Lung (tissue), 12 donors: ENCODE results near the gene B4GALNT2. TPM values are rescaled to one million over a fixed set of nuclear protein-coding genes. Genes with fewer than 3 reads are reported as not detected.
A peak's percentile ranks its signal among the peaks of the same experiment; 100 is the strongest.

ENCODE experiments used
- ATAC-seq: fragments of 200-7000 bp; cut with Tn5 transposase; one replicate; pipeline ENCODE4 v1.9.1; 2020; ENCODE audit warnings: moderate number of reproducible peaks; ENCODE audit not compliant: insufficient read depth, low FRiP score
- DNase-seq, 3 donors: peaks; one replicate each; pipeline ENCODE4 v3.0.0-alpha.2; 2013 to 2017
- H3K27ac ChIP-seq, 2 donors: one replicate each; pipeline ENCODE4 v1.5.1; 2013; ENCODE audit warnings: mild to moderate bottlenecking in 2 of 2, moderate library complexity in 2 of 2, control low read depth in 1 of 2, inconsistent platforms in 1 of 2, low read depth in 1 of 2, low read length in 1 of 2
- H3K27me3 ChIP-seq, 3 donors: one replicate each; pipeline ENCODE4 v1.5.1; 2013; ENCODE audit warnings: low read length in 2 of 3; ENCODE audit not compliant: control insufficient read depth in 3 of 3, insufficient read depth in 3 of 3
- H3K36me3 ChIP-seq, 4 donors: one replicate each; pipeline ENCODE4 v1.5.1; 2013; ENCODE audit warnings: low read length in 4 of 4, mild to moderate bottlenecking in 1 of 4, moderate library complexity in 1 of 4; ENCODE audit not compliant: control insufficient read depth in 4 of 4, insufficient read depth in 4 of 4
- H3K4me1 ChIP-seq, 5 donors: one replicate each; pipeline ENCODE4 v1.5.1; 2013; ENCODE audit warnings: low read length in 5 of 5, mild to moderate bottlenecking in 2 of 5, moderate library complexity in 1 of 5; ENCODE audit not compliant: control insufficient read depth in 5 of 5, insufficient read depth in 5 of 5
- H3K4me3 ChIP-seq: one replicate; pipeline ENCODE4 v1.5.1; 2013; ENCODE audit warnings: mild to moderate bottlenecking, control low read depth, moderate library complexity
- H3K9ac ChIP-seq, 2 donors: one replicate each; pipeline ENCODE4 v1.5.1; 2013; ENCODE audit warnings: low read length in 2 of 2, control low read depth in 1 of 2; ENCODE audit not compliant: insufficient read depth in 1 of 2
- H3K9me3 ChIP-seq, 4 donors: one replicate each; pipeline ENCODE4 v1.5.1; 2013; ENCODE audit warnings: low read length in 3 of 4, mild to moderate bottlenecking in 1 of 4, moderate library complexity in 1 of 4; ENCODE audit not compliant: control insufficient read depth in 4 of 4, insufficient read depth in 3 of 4
- CTCF ChIP-seq: IDR thresholded peaks from 2 replicates; pipeline ENCODE4 v1.5.1; 2012; ENCODE audit warnings: mild to moderate bottlenecking; ENCODE audit errors: control extremely low read depth, extremely low read depth
- whole genome bisulfite sequencing, 2 donors: extraction: QIAGEN DNeasy Blood & Tissue Kit; methylation state at CpG; one replicate each; pipeline ENCODE4 v1.1.7; 2013; 5-methylcytosine and 5-hydroxymethylcytosine counted together
- polyA plus RNA-seq, 2 donors: library from polyadenylated mRNA; stranded (reverse); fragments of 200-250 nt; gene quantifications; one replicate each; pipeline ENCODE4 v1.2.1, GENCODE V29; 2013
- total RNA-seq, 2 donors: library from RNA; depleted of rRNA in 1 of 2; stranded (reverse); fragments of >200 nt in 1 of 2; gene quantifications; one replicate each; pipeline ENCODE4 v1.2.1, GENCODE V29; 2014 to 2021
- donor health status: control.
- donor health status: control.
- donor health status: Bipolar disorder and iron deficiency.
- donor health status: healthy.
- donor health status: DM: yes; HTN: yes; CAD: no.

Gene B4GALNT2
- total and polyA plus RNA-seq, 4 donors = 0.08 to 0.25 (median 0.15) TPM; not detected in 1

GRCh38 chr17:49219987-49220386 is 87.4 kb downstream of the B4GALNT2 start:
- DNase-seq (no peak), ATAC-seq (no peak)
- Histone ChIP-seq H3K27me3 (peaks cover 0 to 22% (median 15%) of the 10 kb centered on the region in 3 donors), H3K4me1 (peaks cover 0 to 30% (median 0%) of the 10 kb centered on the region in 5 donors), H3K27ac (no peak overlapping the region), H3K9me3 (no peaks in the 10 kb centered on the region), H3K4me3 (no peak overlapping the region), H3K9ac (no peak overlapping the region), H3K36me3 (peaks cover 0 to 18% (median 0%) of the 10 kb centered on the region in 4 donors)
- TF ChIP-seq CTCF = no peak
- WGBS, 2 donors = 76 to 80% methylated on average over 13 to 15 of the region's 15 CpGs

GRCh38 chr17:49223168-49223516 is 90.6 kb downstream of the B4GALNT2 start:
- Histone ChIP-seq H3K9ac (no peak overlapping the region), H3K27ac (no peak overlapping the region), H3K36me3 (peaks cover 0 to 16% (median 0%) of the 10 kb centered on the region in 4 donors), H3K27me3 (peaks cover 0 to 51% (median 42%) of the 10 kb centered on the region in 3 donors), H3K9me3 (no peaks in the 10 kb centered on the region), H3K4me3 (no peak overlapping the region), H3K4me1 (peaks cover 0 to 19% (median 0%) of the 10 kb centered on the region in 5 donors)
- no peak for DNase-seq
- WGBS, 2 donors = 33 to 34% methylated on average over 9 of the region's 9 CpGs
- no peak for ATAC-seq
- TF ChIP-seq CTCF = no peak

- Histone ChIP-seq H3K4me3 (no peak overlapping the region), H3K9ac (no peak overlapping the region), H3K27ac (no peak overlapping the region), H3K4me1 (peaks cover 0 to 19% (median 0%) of the 10 kb centered on the region in 5 donors), H3K27me3 (peaks cover 0 to 52% (median 42%) of the 10 kb centered on the region in 3 donors), H3K9me3 (no peaks in the 10 kb centered on the region), H3K36me3 (peaks cover 0 to 15% (median 0%) of the 10 kb centered on the region in 4 donors)
- DNase-seq (peak in 2 of 3 donors; percentile 39 to 65), ATAC-seq (no peak)
- peak; percentile 61 for TF ChIP-seq CTCF
- WGBS, 2 donors = 2 to 6% methylated on average over 30 to 31 of the region's 31 CpGs
Observed at GRCh38 chr17:49223517-49224197, 91.1 kb downstream of the B4GALNT2 start.
